Esophagus squamous epithelium (tissue), 4 donors: ENCODE measurements around the gene TAPT1.

Experiments
- POLR2A ChIP-seq, 4 donors: fragments of 450-650 bp; IDR thresholded peaks; one replicate each; pipeline ENCODE4 v1.6.1; 2017; ENCODE audit warnings: antibody characterized with exemption in 4 of 4, mild to moderate bottlenecking in 4 of 4, moderate library complexity in 3 of 4
- TF ChIP-seq, protein P1 (sequence below), 6 experiments: fragments of 450-650 bp in 4 of 6; fragments of 200-600 bp in 2 of 6; sonication (generic) in 2 of 6; IDR thresholded peaks; one replicate each; pipeline ENCODE4 v1.5.1; 2016 to 2019; ENCODE audit warnings: antibody characterized with exemption in 6 of 6, mild to moderate bottlenecking in 4 of 6, moderate library complexity in 4 of 6

DNA sequence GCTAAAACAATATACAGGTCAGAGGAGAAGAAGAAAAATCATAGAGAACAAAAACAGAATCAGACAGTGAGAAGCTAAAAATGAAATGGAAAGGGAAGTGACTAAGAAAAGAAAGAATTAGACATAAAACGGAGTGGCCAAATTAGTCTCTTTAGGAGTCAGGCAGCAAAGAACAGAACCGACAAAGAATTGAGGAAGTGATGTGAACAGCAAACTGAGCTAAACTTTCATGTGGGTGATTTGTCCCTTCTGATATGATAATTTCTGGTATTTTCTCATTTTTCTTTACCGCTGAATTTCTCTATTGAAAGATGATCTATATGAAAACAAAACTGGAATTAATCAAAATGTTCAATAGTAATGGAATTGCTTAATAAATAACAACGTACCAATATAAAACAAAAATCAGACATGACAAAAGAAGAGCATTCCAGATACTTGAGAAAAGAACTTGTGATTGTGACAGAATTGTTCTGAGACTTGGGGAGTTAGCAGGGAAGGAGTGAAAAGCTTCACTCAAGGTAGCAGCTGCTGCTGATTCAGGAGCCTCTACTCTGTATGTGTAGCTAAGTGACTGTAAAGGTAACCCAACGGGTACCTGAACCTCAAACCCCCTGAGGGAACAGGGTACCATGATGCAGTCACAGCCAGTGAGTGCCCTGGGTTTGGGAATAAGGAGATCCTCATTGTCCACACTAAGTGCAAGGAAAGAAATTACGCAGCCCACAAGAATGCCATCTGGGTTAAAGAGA is 8.8 kb downstream of the TAPT1 start:
- TF ChIP-seq, protein P1, sequence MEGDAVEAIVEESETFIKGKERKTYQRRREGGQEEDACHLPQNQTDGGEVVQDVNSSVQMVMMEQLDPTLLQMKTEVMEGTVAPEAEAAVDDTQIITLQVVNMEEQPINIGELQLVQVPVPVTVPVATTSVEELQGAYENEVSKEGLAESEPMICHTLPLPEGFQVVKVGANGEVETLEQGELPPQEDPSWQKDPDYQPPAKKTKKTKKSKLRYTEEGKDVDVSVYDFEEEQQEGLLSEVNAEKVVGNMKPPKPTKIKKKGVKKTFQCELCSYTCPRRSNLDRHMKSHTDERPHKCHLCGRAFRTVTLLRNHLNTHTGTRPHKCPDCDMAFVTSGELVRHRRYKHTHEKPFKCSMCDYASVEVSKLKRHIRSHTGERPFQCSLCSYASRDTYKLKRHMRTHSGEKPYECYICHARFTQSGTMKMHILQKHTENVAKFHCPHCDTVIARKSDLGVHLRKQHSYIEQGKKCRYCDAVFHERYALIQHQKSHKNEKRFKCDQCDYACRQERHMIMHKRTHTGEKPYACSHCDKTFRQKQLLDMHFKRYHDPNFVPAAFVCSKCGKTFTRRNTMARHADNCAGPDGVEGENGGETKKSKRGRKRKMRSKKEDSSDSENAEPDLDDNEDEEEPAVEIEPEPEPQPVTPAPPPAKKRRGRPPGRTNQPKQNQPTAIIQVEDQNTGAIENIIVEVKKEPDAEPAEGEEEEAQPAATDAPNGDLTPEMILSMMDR (IDR thresholded peaks at IDR 0.05), result no peak
- no peak for TF ChIP-seq POLR2A (IDR thresholded peaks at IDR 0.05)
